HG03378 (cell line): ENCODE measurements around the gene ZNF350.
"Not testable (repeated sequence)": the region's sequence is repeated elsewhere in the genome, so short reads cannot be mapped to it uniquely, and the experiment has no call there.

Experiments
- ATAC-seq: cut with Tn5 transposase; IDR thresholded peaks from one replicate; pipeline ENCODE4 v1.9.1; 2021; ENCODE audit warnings: mild to moderate bottlenecking, moderate library complexity; ENCODE audit not compliant: unreplicated experiment

ZNF350 gene

DNA sequence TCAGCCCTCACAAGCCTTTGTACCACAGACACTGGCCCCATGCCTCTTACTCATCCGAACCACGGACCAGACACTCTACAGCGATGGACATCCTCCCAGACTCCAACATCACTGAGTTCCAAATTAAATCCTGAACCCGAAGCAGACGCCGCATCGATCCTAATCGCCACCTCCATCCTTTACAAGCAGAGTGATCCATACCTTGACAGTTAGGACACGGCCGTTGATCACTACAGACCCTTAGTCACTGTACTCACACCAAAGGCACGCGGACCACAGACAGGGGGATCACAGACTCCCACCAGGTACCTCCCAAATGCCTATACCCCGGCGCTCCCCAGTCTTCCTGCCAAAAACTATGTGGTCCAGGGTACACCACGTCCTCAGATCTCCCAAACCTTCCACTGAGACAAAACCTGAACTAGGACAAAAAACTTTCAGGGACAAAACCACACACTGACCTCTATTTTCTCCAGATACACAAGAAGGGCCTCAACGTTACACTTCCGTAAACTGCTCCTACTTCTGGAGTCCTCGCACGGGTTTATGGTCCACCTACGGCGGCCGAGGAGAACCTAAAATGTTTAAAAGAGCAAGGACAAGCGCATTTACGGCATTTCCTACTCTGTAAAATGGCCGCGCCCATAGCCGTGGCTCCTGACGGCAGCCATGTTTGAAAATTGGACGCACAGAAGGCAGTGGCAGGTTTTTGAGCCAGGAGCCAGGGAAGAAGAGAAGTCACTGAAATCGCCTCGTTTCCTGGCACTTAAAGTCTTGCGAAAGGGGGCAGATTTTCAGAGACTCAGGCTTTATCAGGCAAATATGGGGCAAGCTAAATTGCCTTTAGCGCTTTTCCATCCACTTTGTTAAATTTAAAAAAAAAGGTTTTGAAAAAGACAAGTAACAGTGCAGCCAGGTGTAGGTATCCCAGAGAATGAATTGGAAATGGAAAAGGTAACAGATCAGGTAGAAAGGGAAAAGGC lies at the start of gene ZNF350:
ZNF350 (minus strand) TSS at position 532 of the 983 bp plus-strand sequence. CDS start 12,480 bp downstream, outside the sequence.
- ATAC-seq, result peak; percentile 85

- no peak for ATAC-seq
These were observed 47.5 kb upstream of the ZNF350 start for GRCh38 chr19:52034051-52034728.

DNA sequence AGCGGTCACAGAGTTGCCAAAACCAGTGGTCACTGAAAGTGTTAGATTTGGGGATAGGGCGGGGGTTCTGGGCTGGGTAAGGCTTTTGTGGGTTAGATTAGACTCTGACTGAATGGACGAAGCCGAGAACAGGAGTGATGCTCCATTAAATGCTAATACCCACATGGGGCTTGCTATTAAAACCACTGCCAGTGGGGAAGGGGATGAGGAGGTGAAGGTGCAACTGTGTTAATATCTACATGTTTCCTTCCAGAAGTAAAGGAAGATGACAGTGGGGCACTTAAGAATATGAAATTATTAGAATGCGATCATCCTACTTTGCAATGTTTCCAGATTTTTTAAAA lies 42.1 kb upstream of the ZNF350 start:
- ATAC-seq, result peak; percentile 32

DNA sequence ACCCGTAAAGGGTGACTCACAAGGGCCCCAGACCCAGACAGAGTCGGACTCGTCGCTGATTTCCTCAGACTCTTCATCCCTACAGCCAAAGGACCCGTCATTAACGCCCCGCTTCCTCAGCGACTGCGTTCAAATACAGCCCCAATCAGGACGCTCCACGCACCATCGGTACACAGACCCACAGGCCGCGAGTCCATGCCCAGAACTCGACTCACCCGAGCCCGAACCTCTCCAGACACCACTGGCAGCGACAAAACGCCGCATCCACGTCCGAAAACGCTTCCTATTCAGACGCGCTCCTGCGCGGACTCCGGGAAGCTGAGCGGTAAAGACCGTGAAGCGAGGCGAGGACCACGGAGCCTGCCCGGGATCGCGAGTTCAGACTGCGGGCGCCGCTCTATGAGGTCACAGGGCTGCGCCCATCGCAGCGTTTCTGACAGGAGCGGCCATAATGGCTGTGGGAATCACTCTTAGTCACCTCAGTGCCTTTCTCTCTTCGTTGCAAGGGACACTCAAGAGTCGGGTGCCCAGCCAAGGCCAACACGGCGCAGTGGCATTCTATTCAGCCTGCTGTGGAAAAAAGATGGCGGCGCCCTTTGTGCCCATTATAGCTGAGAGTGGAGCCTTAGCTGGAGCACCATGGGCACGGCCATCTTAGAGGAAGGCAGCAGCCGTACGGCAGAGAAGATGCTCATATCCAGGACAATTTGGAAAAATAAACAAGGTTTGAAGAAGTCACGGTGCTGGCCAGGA lies 41.6 kb upstream of the ZNF350 start, which contains the start of gene ZNF614:
ZNF614 (minus strand) TSS at position 353 of the 753 bp plus-strand sequence. CDS start 2,634 bp downstream, outside the sequence.
- ATAC-seq, result peak; percentile 77

- not testable (repeated sequence) for ATAC-seq
These were observed 39.8 kb upstream of the ZNF350 start for GRCh38 chr19:52026255-52026990.

- not testable (repeated sequence) for ATAC-seq
These were observed 37.8 kb upstream of the ZNF350 start for GRCh38 chr19:52024478-52024877.

DNA sequence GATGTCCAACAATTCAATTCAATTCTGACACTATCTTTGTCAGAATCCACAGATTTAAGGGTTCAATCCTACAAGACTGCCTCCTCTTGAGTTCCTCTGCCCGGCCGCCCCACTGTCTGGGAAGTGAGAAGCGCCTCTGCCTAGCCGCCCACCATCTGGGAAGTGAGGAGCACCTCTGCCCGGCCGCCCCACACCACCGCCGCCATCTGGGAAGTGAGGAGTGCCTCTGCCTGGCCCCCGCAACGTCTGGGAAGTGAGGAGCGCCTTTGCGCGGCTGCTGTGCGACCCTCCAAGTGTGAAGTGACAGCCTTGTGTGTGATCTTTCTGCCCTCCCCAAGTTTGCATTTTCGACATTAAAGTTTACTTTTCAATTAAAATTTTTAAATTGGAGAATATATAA lies 35.6 kb upstream of the ZNF350 start:
- no peak for ATAC-seq

GRCh38 chr19:52020506-52020905 lies 33.9 kb upstream of the ZNF350 start:
- ATAC-seq, result no peak

GRCh38 chr19:52010674-52011073 lies 24.0 kb upstream of the ZNF350 start:
- no peak for ATAC-seq

DNA sequence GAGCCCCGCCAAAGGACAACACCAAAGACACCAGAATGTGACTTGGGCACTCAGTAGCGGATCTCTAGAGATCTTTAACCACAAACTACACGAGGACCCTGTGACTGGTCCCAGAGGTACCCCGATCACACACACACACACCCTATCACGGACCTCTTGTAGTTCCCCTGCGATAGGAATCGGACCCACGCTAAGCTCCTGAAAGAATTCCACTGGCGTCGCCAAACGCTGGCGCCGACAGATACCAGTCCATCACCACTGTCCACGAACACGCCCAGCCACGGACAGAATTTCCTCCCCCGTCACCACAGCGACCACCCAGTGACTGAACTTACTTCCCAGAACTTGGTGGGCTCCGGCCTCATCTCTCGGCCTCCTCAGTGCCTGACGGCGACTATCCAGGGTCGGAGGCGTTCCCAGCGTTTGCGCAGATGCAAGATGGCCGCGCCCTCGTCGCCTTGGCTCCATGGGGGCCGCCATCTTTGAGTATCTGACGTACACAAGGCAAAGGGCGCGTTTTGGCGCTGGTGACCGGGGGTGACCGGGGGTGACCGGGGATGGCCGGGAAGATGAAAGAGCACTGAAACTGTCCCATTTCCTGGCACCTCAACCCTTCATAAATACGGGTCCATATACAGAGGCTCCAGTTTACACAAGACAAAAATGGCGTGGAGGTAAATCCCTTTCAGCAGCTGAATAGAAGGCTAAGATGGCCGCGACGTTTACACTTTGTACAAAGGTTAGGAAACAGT lies 21.3 kb upstream of the ZNF350 start, which contains the start of gene ZNF615:
ZNF615 (minus strand) TSS at position 406 of the 752 bp plus-strand sequence. CDS start 4,500 bp downstream, outside the sequence.
- peak; percentile 70 for ATAC-seq

DNA sequence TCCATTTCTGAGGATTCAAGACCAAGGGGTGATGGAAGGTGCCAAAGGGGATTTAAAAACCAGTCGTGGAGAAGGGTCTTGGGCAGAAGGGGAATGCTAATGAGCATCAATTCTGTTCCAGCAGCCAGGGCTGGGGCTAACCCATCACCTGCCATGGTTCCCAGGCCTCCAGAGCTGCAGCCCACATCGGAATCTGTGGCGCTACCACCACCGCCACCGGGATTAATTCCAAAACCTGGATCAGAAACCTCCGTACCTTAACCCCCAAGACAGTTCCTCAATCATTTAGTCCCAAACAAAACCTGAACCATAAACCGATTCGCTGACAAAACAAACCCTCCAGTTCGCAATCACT lies 20.8 kb upstream of the ZNF350 start:
- ATAC-seq, result no peak

GRCh38 chr19:51994048-51994644 lies 7.5 kb upstream of the ZNF350 start:
- ATAC-seq, result no peak

GRCh38 chr19:51993422-51993821 lies 6.8 kb upstream of the ZNF350 start:
- no peak for ATAC-seq

GRCh38 chr19:51983361-51983760 lies 3.3 kb downstream of the ZNF350 start:
- ATAC-seq, result no peak

DNA sequence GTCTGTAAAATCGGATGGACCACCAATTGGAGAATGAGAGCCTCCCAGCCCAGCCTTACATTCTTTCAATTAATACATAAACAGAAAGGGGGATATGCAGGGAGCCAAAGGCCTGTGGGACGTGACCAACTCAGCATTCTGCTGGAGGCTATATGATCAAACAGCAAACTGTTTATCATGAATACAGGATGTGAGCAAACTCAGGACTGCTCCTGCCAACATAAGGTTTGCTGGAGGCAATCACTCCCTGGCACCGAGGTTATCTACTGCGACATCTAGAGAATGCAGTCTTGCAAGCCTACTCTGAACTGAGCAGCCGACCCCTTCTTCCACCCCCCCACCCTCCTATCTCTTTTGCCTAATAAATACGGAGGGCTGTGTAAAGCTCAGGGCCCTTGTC lies 5.7 kb downstream of the ZNF350 start:
- not testable (repeated sequence) for ATAC-seq

DNA sequence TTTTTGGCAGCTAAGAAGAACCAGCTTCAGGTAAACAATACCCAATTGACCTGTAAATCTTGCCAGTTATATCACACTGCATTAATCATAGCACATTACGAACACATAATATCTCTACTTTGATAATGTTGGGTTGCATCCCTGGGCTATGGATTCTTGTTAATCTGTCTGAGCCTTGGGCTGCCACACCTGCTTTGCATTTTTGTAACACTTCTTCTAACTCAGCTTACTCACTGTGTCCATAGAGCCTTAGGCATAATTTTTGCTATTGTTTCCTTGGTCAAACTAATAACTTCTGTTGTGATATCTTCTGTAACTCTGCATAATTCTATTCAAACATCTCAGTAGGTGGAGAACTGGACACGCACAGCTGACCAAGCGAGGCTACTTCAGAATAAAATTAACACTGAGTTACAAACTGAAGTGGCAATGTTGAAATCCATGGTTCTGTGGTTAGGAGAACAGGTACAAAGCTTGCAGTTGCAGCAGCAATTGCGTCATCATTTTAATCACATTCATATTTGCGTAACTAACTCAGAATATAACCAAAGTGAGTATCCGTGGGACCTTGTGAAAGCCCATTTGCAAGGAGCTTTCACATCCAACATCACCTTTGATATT lies 6.4 kb downstream of the ZNF350 start:
- no peak for ATAC-seq

DNA sequence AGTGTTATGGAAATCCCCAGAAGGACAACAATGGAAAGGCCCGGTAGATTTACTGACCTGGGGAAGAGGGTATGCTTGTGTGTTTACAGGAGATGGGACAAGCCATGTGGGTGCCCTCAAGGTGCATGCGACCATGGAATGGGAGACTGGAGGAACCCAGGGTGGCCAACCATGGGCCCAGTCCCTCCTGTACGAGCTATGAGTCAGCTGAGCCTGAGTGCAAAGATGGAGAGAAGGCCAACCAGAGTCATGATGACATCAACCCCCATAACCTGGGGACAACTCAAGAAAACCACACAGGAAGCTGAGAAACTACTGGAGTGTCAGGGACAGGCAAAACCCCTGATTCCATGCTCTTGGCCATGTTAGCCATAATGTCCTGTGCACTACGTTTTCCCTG lies 7.8 kb downstream of the ZNF350 start:
- ATAC-seq, result no peak

DNA sequence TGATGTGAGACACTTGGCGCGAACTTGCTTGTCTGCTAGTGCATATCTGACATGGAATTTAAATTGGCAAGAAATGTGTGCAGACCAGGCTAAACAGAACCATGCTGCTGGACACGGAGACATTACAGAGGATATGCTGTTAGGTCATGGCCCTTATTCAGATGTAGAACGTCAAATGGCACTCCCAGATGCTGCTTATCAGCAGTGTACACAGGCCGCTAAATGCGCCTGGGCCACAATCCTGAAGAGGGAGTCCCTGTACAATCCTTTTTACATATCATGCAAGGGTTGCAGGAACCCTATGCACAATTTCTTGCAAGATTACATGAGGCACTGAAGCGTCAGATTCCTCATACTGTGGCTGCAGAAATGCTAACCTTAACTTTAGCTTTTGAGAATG lies 9.3 kb downstream of the ZNF350 start:
- no peak for ATAC-seq

DNA sequence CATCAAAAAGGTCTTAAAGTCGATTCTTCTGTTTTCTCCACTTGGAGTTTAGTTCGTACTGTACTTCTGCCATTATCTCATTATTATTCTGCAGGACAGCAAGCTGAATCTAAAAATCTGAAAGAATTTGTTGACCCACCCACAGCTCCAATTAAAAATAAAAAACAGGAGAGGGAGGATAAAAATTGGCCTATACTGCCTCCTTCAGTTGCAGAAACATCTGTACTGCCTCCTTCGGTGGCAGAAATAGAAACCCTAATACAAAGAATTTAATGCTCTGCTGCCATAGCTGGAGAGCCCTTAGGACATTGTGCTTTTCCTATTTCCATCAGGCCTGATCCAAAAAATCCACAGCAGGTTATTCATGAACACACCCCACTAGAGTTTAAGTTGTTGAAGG lies 9.8 kb downstream of the ZNF350 start:
- ATAC-seq, result no peak
